Left renal pelvis (tissue), 4 donors: Measurements from ENCODE around the gene RPL37A. TPM values are rescaled to one million over a fixed set of nuclear protein-coding genes. Genes with fewer than 3 reads are reported as not detected.

Source experiments
- DNase-seq, 4 donors: peaks; one replicate each; pipeline ENCODE4 v3.0.0-alpha.2; 2013; ENCODE audit warnings: low read depth in 4 of 4, low spot score in 3 of 4
- polyA plus RNA-seq, 4 donors: library from polyadenylated mRNA; unstranded; fragments of 120-200 nt; gene quantifications; one replicate each; pipeline ENCODE4 v1.2.1, GENCODE V29; 2013; ENCODE audit not compliant: insufficient read length in 4 of 4

The RPL37A gene
- 1,000 to 10,000 TPM; 2,094 to 2,374 (median 2,125) TPM for polyA plus RNA-seq

DNA sequence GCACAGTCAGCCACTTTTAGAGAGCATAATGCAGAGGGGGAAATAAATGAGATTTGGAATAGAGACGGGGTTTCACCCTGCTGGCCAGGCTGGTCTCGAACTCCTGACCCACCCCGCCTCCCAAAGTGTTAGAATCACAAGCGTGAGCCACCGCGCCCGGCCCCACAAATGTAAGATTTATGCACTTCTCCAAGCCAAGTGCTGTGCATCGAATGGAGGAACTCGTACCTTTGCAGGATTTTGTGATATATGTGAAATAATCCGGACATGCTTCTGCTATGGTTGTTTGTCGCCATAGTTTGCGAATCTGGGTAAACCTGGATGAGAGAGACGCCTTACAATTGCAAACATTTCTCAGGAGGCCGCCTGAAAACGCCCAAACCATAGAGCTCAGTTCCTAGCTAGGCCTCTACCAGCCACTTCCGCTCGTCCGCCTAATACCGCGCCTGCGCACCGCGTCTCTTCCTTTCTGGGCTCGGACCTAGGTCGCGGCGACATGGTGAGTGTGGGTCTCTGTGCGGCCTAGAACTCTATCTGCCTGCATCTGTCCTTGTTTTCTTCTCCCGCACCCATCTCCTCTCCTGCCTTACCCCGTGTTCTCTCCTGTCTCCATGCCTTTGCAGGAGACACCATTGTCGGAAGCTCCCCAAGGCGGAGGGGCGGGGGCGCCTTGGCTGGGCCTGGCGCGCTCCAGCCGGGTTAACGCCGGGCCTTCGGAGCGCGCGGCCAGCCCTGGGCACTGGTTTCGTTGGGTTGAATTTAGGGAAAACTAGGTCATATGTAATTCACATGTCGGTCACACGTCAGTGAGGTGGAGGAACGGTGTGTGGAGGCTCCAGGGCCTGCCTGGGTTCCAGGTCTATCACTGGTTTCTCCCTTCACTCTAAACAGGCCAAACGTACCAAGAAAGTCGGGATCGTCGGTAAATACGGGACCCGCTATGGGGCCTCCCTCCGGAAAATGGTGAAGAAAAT is at the start of gene RPL37A:
Gene RPL37A (plus strand): TSS at position 466 of the 974 bp plus-strand sequence. CDS start 31 bp downstream, at position 497.
- peak; percentile 92 to 94 (median 93) for DNase-seq

- no peak for DNase-seq
Measured at GRCh38 chr2:216450346-216450745, 48.3 kb upstream of the RPL37A start.

GRCh38 chr2:216450784-216451183 is 47.9 kb upstream of the RPL37A start:
- no peak for DNase-seq

- DNase-seq = no peak
Measured at GRCh38 chr2:216453955-216454614, 44.6 kb upstream of the RPL37A start.

DNA sequence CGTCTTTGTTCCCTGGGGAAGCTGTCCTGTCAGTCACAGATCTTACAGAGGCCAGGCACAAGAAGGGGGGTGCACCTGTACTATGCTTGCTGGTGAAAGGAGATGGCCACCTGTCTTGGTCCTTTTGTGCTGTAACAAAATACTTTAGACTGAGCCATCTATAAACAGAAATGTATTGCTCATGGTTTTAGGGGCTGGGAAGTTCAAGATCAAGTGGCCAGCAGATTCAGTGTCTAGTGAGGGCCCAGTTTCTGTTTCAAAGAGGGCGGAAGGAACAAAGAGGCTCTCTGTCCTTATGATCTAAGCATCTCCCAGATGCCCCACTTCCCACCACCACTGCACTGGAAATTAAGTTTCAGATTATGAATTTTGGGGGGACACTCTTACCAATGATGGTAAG is 35.5 kb upstream of the RPL37A start:
- DNase-seq = no peak

- no peak for DNase-seq
Measured at GRCh38 chr2:216464104-216464720, 34.4 kb upstream of the RPL37A start.

DNA sequence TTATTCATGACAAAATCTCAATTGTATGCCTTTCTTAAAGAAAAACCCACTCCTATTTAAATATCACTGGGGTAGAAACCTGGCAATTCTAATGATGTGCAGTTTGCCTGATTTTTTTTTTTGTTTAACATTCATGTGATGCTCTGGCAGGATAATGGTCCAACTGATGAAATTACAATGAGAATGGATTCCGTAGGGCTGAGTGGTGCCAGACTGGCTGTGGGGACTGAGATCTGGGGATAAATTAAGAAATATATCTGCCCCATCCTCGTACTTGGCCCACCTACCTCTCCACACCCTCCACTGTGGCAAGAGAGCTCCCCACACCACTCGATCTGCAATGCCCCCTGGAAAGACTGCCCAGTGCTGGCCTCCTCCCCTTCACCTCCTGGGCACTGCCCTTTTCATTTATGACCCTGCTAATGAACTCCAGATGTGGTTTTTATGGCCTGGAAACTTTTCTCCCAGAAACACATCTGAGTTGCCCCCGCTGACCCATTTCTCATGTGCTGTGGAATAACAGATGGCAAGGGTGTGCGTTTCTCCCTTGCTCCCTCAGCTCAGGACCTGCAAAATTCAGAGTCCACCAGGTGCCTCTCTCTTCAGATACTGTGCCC is 33.0 kb upstream of the RPL37A start:
- DNase-seq = no peak

DNA sequence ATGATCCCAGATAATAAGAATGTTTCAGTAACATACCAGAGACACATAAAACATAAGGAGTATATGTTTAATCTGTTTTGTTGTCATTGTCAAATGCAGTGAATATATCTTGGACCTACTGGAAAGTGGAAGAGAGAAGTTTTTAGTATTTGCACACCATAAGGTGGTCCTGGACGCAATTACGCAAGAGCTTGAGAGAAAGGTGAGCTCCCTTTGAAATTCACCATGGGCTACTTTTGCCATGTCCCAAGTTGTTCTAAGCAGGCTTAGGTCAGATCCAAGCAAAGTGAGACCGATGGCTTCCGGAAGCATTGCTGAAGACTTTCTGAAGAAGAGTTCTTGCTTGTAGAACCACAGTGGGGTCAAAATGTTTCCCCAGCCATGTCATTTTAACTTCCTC is 30.8 kb upstream of the RPL37A start:
- DNase-seq = no peak

DNA sequence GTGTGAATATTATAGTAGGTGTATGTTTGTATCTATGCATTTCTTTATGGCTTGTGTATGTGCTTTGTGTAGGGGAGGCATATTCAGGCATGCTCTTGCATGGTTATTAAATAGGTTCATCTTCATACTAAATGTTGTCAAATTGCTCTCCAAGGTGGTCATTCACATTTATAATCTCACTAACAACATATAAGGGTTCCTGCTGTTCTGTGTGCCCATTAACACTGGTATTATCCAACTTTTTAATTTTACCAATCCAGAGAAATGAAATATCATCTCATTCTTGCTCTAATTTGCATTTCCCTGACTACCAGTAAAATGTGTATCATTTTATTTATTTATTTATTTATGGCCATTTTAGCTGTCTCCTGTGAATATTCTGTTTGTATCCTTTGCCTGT is 29.0 kb upstream of the RPL37A start:
- DNase-seq = no peak

DNA sequence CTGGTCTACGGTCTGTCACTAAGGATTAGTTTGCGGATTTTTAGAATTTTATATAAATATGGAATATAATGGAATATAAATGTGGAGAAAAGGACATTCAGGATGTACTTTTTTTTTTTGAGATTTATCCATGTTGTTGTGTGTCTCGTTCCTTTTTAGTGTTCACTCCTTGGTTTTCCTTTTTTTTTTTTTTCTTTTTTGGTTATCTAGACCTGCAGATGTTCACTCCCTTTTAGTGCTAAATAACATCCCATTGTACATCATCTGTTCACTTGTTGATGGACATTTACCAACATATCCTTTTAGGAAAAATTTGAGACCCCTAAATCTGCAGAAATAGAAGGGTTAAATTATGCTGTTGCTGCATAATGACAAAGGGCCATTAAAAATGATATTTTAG is 25.5 kb upstream of the RPL37A start:
- DNase-seq = no peak

- DNase-seq = no peak
Measured at GRCh38 chr2:216474925-216475670, 23.5 kb upstream of the RPL37A start.

DNA sequence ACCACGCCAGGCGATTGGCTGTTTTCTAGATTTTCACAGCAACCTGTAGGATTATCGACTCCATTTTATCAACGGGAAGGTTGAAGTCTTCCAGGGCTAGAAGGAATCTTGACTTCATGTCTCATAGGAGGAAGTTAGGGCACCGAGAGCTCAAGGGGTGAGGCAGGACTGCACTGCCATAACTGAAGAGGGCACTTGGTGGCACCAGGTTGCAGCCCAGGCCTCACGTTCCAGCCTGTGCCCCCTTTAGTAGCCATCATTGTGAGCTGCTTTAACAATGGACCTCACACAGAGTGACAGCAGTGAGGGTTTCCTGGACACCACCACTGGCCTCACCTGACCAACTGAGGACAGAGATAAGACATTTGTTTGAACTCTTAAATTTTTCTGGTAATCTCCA is 22.9 kb upstream of the RPL37A start:
- DNase-seq = no peak

- no peak for DNase-seq
Measured at GRCh38 chr2:216477283-216478035, 21.2 kb upstream of the RPL37A start.

DNA sequence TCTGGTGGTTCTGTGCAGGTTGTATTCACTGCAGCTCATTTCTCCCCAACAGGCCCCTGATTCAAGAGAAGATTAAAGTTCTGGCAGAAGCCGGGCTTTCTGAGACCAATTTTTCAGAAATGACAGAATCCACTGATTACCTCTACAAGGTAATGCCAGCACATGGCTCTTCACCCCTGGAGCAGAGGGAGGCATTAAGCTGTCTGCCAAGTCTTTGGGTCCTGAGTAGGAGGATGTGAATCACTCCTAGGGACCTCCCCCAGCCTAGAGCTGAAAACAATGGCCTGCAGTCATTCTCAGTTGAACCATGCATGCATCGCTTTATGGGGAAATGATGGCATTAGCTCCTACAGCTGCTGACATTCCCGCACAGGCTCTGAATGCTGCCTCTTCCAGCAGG is 20.5 kb upstream of the RPL37A start:
- DNase-seq = no peak

GRCh38 chr2:216478791-216479190 is 19.9 kb upstream of the RPL37A start:
- no peak for DNase-seq

DNA sequence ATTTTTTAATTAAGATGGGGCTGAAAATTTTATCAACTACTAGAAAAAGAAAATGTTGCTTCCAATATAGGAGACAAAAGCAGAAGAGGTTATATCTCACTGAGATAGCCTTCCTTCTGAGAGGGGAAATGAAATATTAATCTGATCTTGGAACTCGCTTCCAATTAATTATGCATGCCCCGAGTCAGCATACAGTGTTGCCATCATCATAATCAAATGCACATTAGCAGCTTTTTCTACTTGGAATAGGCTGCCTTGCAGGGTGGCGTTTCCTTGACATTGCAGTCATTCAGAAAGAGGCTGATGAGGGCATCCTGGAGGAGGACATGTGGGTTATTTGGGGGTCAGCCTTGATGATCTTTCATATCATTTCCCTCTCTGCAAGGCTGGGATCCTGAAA is 18.4 kb upstream of the RPL37A start:
- DNase-seq = no peak

DNA sequence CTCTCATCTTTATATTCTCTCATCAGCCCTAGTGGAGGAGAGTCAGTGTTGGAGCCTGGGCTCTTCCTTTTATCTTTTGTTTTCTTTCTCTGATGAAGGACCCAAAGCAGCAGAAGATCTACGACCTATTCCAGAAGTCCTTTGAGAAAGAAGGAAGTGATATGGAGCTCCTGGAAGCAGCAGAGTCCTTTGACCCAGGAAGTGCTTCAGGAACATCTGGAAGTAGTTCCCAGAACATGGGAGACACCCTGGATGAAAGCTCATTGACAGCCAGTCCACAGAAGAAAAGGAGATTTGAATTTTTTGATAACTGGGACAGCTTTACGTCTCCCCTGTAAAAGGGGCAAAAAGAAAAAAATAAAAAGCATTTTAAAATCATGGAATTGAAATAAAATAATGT is 16.0 kb upstream of the RPL37A start:
- DNase-seq = no peak

- DNase-seq = no peak
Measured at GRCh38 chr2:216485237-216485636, 13.4 kb upstream of the RPL37A start.

GRCh38 chr2:216485745-216486144 is 12.9 kb upstream of the RPL37A start:
- DNase-seq = no peak
